Effector memory CD4-positive, alpha-beta T cell (primary cell): Measurements from ENCODE around the gene TPD52L1.

Experiments
- DNase-seq, 3 donors: peaks; one replicate each; pipeline ENCODE4 v3.0.0-alpha.2; 2020
- H3K27ac ChIP-seq: 2 replicates; pipeline ENCODE4 v1.7.0; 2013; ENCODE audit warnings: mild to moderate bottlenecking, low read length, moderate library complexity; ENCODE audit not compliant: insufficient read depth, poor library complexity, severe bottlenecking
- H3K27me3 ChIP-seq: replicated peaks from 2 replicates; pipeline ENCODE4 v1.7.0; 2013; ENCODE audit warnings: mild to moderate bottlenecking, low read length; ENCODE audit not compliant: insufficient read depth, control insufficient read depth, poor library complexity, severe bottlenecking
- H3K36me3 ChIP-seq: 2 replicates; pipeline ENCODE4 v1.7.0; 2013; ENCODE audit warnings: mild to moderate bottlenecking, low read length, moderate library complexity; ENCODE audit not compliant: control insufficient read depth, insufficient read depth
- H3K4me1 ChIP-seq: 2 replicates; pipeline ENCODE4 v1.7.0; 2013; ENCODE audit warnings: low read length, mild to moderate bottlenecking; ENCODE audit not compliant: control insufficient read depth, insufficient read depth, poor library complexity, severe bottlenecking
- H3K4me3 ChIP-seq: 2 replicates; pipeline ENCODE4 v1.7.0; 2013; ENCODE audit warnings: low read length, low read depth, mild to moderate bottlenecking; ENCODE audit not compliant: insufficient read depth, poor library complexity, severe bottlenecking
- H3K9me3 ChIP-seq: 2 replicates; pipeline ENCODE4 v1.7.0; 2013; ENCODE audit warnings: mild to moderate bottlenecking, low read length, moderate library complexity; ENCODE audit not compliant: control insufficient read depth

TPD52L1 gene

GRCh38 chr6:125191916-125192609 lies 38.5 kb downstream of the TPD52L1 start:
- H3K4me3 ChIP-seq: no peak overlapping the region
- no peaks in the 10 kb centered on the region for H3K36me3 ChIP-seq
- no peaks in the 10 kb centered on the region for H3K9me3 ChIP-seq
- H3K4me1 ChIP-seq: no peaks in the 10 kb centered on the region
- H3K27me3 ChIP-seq: no peaks in the 10 kb centered on the region
- no peak overlapping the region for H3K27ac ChIP-seq
- DNase-seq: peak; percentile 1 to 27 (median 5)

GRCh38 chr6:125192610-125192930 lies 39.0 kb downstream of the TPD52L1 start:
- H3K27me3 ChIP-seq: no peaks in the 10 kb centered on the region

DNA sequence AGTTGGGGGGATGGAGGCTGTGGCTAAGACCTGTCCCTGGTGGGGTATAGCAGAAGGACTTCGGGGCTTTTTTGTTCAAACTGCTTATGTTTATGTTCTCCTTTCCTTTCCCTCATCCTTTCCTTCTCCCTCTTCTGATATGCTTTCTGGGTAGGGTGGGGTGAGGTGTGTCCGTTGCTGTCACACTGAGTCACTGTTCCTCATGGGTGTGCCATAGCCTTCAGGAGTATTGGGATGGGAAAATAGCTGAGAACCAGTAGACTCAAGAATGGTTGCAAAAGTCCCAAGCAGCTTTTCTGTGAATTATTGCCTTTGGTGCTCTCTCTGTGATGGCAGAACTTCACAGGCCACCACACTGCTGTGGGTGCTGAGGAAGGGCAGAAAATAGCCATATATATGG lies 39.6 kb downstream of the TPD52L1 start:
- Histone ChIP-seq H3K9me3 (no peaks in the 10 kb centered on the region), H3K4me1 (no peaks in the 10 kb centered on the region), H3K27ac (no peak overlapping the region), H3K4me3 (no peak overlapping the region), H3K27me3 (no peaks in the 10 kb centered on the region), H3K36me3 (no peaks in the 10 kb centered on the region)
- no peak for DNase-seq

More at GRCh38 chr6:125192610-125192930, 39.0 kb downstream of the TPD52L1 start:
- H3K4me3 ChIP-seq: no peak overlapping the region
- no peak for DNase-seq
- no peaks in the 10 kb centered on the region for H3K36me3 ChIP-seq
- H3K4me1 ChIP-seq: no peaks in the 10 kb centered on the region
- no peaks in the 10 kb centered on the region for H3K9me3 ChIP-seq
- H3K27ac ChIP-seq: no peak overlapping the region

- Histone ChIP-seq H3K27me3 (no peaks in the 10 kb centered on the region), H3K9me3 (no peaks in the 10 kb centered on the region), H3K4me1 (no peaks in the 10 kb centered on the region), H3K36me3 (no peaks in the 10 kb centered on the region), H3K27ac (no peak overlapping the region), H3K4me3 (no peak overlapping the region)
- DNase-seq: no peak
These were observed 41.4 kb downstream of the TPD52L1 start for GRCh38 chr6:125194941-125195340.

- H3K4me3 ChIP-seq: no peak overlapping the region
- no peaks in the 10 kb centered on the region for H3K36me3 ChIP-seq
- no peaks in the 10 kb centered on the region for H3K27me3 ChIP-seq
- H3K27ac ChIP-seq: no peak overlapping the region
- DNase-seq: no peak
- no peaks in the 10 kb centered on the region for H3K9me3 ChIP-seq
- H3K4me1 ChIP-seq: no peaks in the 10 kb centered on the region
These were observed 42.0 kb downstream of the TPD52L1 start for GRCh38 chr6:125195526-125195925.

- no peaks in the 10 kb centered on the region for H3K4me1 ChIP-seq
- H3K9me3 ChIP-seq: no peaks in the 10 kb centered on the region
- no peak overlapping the region for H3K27ac ChIP-seq
- no peak overlapping the region for H3K4me3 ChIP-seq
- no peaks in the 10 kb centered on the region for H3K27me3 ChIP-seq
- no peaks in the 10 kb centered on the region for H3K36me3 ChIP-seq
- no peak for DNase-seq
These were observed 43.0 kb downstream of the TPD52L1 start for GRCh38 chr6:125196613-125197012.

DNA sequence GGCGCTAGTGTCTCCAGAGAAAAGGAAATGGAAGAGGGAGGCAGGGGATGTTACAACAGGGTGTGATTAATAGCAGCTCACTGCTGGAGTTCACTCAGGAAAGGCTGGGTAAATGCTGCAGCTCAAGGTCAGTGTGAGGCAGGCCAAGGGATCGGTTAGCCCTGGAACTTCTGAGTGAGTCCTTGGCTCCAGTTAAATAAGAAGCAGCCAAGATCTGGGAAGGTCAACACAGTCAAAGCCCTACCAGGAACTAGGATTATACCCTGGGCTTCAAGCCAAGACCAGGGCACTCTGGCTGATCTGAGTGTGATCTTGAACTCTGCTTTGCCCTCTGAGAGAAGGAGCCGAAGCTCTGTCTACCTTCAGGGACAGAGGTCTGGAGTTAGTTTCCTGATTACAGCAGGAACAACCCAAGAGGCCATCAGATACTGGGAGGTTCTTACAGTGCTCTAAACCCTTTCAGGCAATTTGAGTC lies 44.3 kb downstream of the TPD52L1 start:
- Histone ChIP-seq H3K4me1 (no peaks in the 10 kb centered on the region), H3K36me3 (no peaks in the 10 kb centered on the region), H3K9me3 (no peaks in the 10 kb centered on the region), H3K4me3 (no peak overlapping the region), H3K27me3 (no peaks in the 10 kb centered on the region), H3K27ac (no peak overlapping the region)
- DNase-seq: no peak

GRCh38 chr6:125198398-125198937 lies 44.9 kb downstream of the TPD52L1 start:
- H3K27ac ChIP-seq: no peak overlapping the region
- H3K9me3 ChIP-seq: no peaks in the 10 kb centered on the region
- no peaks in the 10 kb centered on the region for H3K36me3 ChIP-seq
- H3K4me3 ChIP-seq: no peak overlapping the region
- H3K27me3 ChIP-seq: no peaks in the 10 kb centered on the region
- H3K4me1 ChIP-seq: no peaks in the 10 kb centered on the region
- no peak for DNase-seq

DNA sequence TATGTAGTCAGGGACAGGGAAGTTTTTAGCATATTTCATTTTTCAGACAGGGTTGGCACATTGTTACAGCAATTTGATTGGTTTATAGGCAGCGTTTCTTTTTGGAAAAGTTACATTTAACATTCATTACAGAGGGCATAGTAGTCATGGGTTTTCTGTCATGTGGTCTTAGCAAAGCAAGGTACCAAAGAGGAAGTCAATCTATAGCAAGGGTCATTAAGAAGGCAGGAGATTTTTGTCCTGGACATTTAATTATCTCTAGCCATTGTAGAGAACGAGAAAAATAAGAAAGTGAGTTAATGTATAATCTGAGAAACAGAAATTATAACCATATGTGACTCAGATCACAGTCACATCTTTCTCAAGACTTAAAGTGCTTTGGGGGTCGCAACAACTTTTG lies 47.4 kb downstream of the TPD52L1 start:
- Histone ChIP-seq H3K27ac (no peak overlapping the region), H3K9me3 (no peaks in the 10 kb centered on the region), H3K36me3 (no peaks in the 10 kb centered on the region), H3K4me3 (no peak overlapping the region), H3K27me3 (no peaks in the 10 kb centered on the region), H3K4me1 (no peaks in the 10 kb centered on the region)
- DNase-seq: no peak

- H3K4me3 ChIP-seq: no peak overlapping the region
- no peaks in the 10 kb centered on the region for H3K36me3 ChIP-seq
- DNase-seq: no peak
- no peaks in the 10 kb centered on the region for H3K4me1 ChIP-seq
- H3K27me3 ChIP-seq: peaks cover 3% of the 10 kb centered on the region
- no peak overlapping the region for H3K27ac ChIP-seq
- H3K9me3 ChIP-seq: no peaks in the 10 kb centered on the region
These were observed 48.6 kb downstream of the TPD52L1 start for GRCh38 chr6:125201961-125202729.
